ENCODE data around the gene SURF4. TPM values are rescaled to one million over a fixed set of nuclear protein-coding genes. Genes with fewer than 3 reads are reported as not detected.

The SURF4 gene
- total and polyA plus RNA-seq, 10 donors: 21.9 to 115 (median 90.0) TPM

DNA sequence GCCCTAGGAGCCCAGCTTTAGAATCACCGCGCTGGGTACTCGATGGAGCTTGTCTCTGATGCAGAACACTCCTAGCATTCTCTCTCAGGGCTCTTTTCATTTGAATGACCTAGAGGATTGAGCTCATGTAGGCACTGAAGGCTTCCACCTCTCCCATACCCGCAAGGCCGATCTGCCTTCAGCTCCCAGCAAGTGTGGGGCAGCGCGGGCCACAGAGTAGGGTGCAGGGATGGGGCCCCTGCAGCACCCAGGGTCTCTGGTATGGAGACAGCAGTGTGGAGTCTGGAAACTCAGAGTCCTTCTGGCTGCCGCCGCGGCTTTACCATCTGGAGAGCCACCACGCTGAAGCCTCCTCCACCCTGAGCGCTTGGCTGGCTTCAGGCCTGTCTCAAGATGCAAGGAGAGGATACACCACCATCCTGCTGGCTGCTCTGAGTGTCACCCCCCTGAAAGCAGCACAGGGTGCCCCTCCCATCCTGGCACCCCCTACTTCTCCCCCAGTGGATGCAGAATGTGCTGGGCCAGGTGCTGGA, 13.2 kb upstream of the SURF4 start:
- intact Hi-C loops (cut with DNase I; ENCODE audit: low total_unique reads): no loop called here
- Histone ChIP-seq H3K4me3 (no peak overlapping the region), H3K36me3 (no peaks in the 10 kb centered on the region), H3K4me1 (peaks cover 0 to 8% (median 0%) of the 10 kb centered on the region in 6 donors), H3K27me3 (replicated peaks in 1 of 7) (peaks cover 0 to 29% (median 0%) of the 10 kb centered on the region in 7 donors), H3K9me3 (no peaks in the 10 kb centered on the region), H3K27ac (no peak overlapping the region)
- WGBS, 5 donors: 96 to 98% (median 97%) methylated on average over 11 to 12 of the region's 12 CpGs
- no peak for DNase-seq
- TF ChIP-seq POLR2A (IDR thresholded peaks at IDR 0.05): no peak

DNA sequence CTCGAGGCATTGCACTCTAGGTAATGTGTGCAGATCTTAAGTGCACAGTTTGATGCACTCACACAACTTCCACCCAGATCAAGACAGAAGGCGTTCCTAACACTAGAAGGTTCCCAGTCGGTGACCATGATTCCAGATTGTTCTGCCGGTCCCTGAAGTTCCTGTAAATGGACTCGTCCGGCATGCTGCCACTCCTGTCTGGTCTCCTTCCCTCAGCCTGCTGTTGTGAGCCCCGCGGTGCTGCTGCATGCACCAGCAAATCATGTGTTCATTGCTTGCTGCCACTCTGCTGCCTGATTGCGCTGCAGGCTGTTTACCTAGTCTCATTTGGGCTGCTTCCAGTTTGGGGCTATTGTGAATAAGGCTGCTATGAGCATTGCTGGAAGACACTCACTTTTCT, 11.8 kb upstream of the SURF4 start:
- no peak overlapping the region for H3K27ac ChIP-seq
- peaks cover 0 to 8% (median 0%) of the 10 kb centered on the region in 6 donors for H3K4me1 ChIP-seq
- peaks cover 0 to 19% (median 0%) of the 10 kb centered on the region in 7 donors for H3K27me3 ChIP-seq (replicated peaks in 1 of 7)
- no peaks in the 10 kb centered on the region for H3K9me3 ChIP-seq
- H3K4me3 ChIP-seq: no peak overlapping the region
- no peak for DNase-seq
- intact Hi-C loops (cut with DNase I; ENCODE audit: low total_unique reads): no loop called here
- 82 to 95% (median 91%) methylated on average over 9 of the region's 9 CpGs for WGBS, 5 donors
- H3K36me3 ChIP-seq: no peaks in the 10 kb centered on the region
- TF ChIP-seq, protein P1, sequence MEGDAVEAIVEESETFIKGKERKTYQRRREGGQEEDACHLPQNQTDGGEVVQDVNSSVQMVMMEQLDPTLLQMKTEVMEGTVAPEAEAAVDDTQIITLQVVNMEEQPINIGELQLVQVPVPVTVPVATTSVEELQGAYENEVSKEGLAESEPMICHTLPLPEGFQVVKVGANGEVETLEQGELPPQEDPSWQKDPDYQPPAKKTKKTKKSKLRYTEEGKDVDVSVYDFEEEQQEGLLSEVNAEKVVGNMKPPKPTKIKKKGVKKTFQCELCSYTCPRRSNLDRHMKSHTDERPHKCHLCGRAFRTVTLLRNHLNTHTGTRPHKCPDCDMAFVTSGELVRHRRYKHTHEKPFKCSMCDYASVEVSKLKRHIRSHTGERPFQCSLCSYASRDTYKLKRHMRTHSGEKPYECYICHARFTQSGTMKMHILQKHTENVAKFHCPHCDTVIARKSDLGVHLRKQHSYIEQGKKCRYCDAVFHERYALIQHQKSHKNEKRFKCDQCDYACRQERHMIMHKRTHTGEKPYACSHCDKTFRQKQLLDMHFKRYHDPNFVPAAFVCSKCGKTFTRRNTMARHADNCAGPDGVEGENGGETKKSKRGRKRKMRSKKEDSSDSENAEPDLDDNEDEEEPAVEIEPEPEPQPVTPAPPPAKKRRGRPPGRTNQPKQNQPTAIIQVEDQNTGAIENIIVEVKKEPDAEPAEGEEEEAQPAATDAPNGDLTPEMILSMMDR (IDR thresholded peaks at IDR 0.05 in 8 of 11, conservative IDR thresholded peaks at IDR 0.05 in 3 of 11): no peak
- TF ChIP-seq POLR2AphosphoS5 (IDR thresholded peaks at IDR 0.05): no peak
- TF ChIP-seq POLR2A (IDR thresholded peaks at IDR 0.05): no peak

- intact Hi-C loops (cut with DNase I; ENCODE audit: low total_unique reads): no loop called here
- no peak overlapping the region for H3K4me3 ChIP-seq
These were observed 10.5 kb upstream of the SURF4 start for GRCh38 chr9:133386338-133386737.

GRCh38 chr9:133385452-133385851, 9.6 kb upstream of the SURF4 start:
- Histone ChIP-seq H3K27ac (no peak overlapping the region), H3K4me3 (no peak overlapping the region), H3K27me3 (replicated peaks in 1 of 7) (peaks cover 0 to 6% (median 0%) of the 10 kb centered on the region in 7 donors), H3K36me3 (no peaks in the 10 kb centered on the region), H3K4me1 (peaks cover 0 to 8% (median 0%) of the 10 kb centered on the region in 6 donors), H3K9me3 (no peaks in the 10 kb centered on the region)
- WGBS, 5 donors: 78 to 93% (median 90%) methylated on average over 3 to 14 of the region's 14 CpGs
- no peak for DNase-seq
- TF ChIP-seq POLR2AphosphoS5 (IDR thresholded peaks at IDR 0.05) (no peak), POLR2A (IDR thresholded peaks at IDR 0.05) (no peak)
- TF ChIP-seq, protein P1 (IDR thresholded peaks at IDR 0.05 in 8 of 11, conservative IDR thresholded peaks at IDR 0.05 in 3 of 11): no peak
- intact Hi-C loops (cut with DNase I; ENCODE audit: low total_unique reads): no loop called here

More at GRCh38 chr9:133386338-133386737, 10.5 kb upstream of the SURF4 start:
- Histone ChIP-seq H3K4me1 (peaks cover 0 to 8% (median 0%) of the 10 kb centered on the region in 6 donors), H3K27me3 (replicated peaks in 1 of 7) (peaks cover 0 to 13% (median 0%) of the 10 kb centered on the region in 7 donors), H3K27ac (no peak overlapping the region), H3K36me3 (no peaks in the 10 kb centered on the region), H3K9me3 (no peaks in the 10 kb centered on the region)
- WGBS, 5 donors: 70 to 82% (median 74%) methylated on average over 4 to 13 of the region's 13 CpGs
- no peak for DNase-seq
- TF ChIP-seq, protein P1 (IDR thresholded peaks at IDR 0.05 in 8 of 11, conservative IDR thresholded peaks at IDR 0.05 in 3 of 11): no peak
- peak in 1 of 3 donors; percentile 22 for TF ChIP-seq POLR2AphosphoS5 (IDR thresholded peaks at IDR 0.05)
